Parathyroid adenoma (tissue), 2 donors: ENCODE measurements around the gene SAA2.
"Not testable (repeated sequence)": the region's sequence is repeated elsewhere in the genome, so short reads cannot be mapped to it uniquely, and the experiment has no call there.

Source experiments
- H2AFZ ChIP-seq: fragments of 300-600 bp; sonication (generic); one replicate; pipeline ENCODE4 v1.7.0; 2017; ENCODE audit warnings: antibody characterized with exemption, mild to moderate bottlenecking
- H3K27ac ChIP-seq: fragments of 300-600 bp; sonication (generic); one replicate; pipeline ENCODE4 v1.7.0; 2017
- H3K27me3 ChIP-seq: fragments of 300-600 bp; sonication (generic); one replicate; pipeline ENCODE4 v1.7.0; 2017; ENCODE audit warnings: low read length; ENCODE audit not compliant: control insufficient read depth, insufficient read depth
- H3K36me3 ChIP-seq: fragments of 300-600 bp; sonication (generic); one replicate; pipeline ENCODE4 v1.7.0; 2017; ENCODE audit warnings: low read length; ENCODE audit not compliant: control insufficient read depth, insufficient read depth
- H3K4me1 ChIP-seq: fragments of 300-600 bp; sonication (generic); one replicate; pipeline ENCODE4 v1.7.0; 2017; ENCODE audit warnings: control low read depth
- H3K4me2 ChIP-seq: fragments of 300-600 bp; sonication (generic); one replicate; pipeline ENCODE4 v1.7.0; 2017; ENCODE audit warnings: low read length
- H3K4me3 ChIP-seq: fragments of 300-600 bp; sonication (generic); one replicate; pipeline ENCODE4 v1.7.0; 2017; ENCODE audit warnings: low read depth, low read length
- H3K79me2 ChIP-seq: fragments of 300-600 bp; sonication (generic); one replicate; pipeline ENCODE4 v1.7.0; 2017; ENCODE audit warnings: control low read depth
- H3K9ac ChIP-seq: fragments of 300-600 bp; sonication (generic); one replicate; pipeline ENCODE4 v1.7.0; 2017; ENCODE audit warnings: mild to moderate bottlenecking
- H3K9me3 ChIP-seq: fragments of 300-600 bp; sonication (generic); one replicate; pipeline ENCODE4 v1.7.0; 2017; ENCODE audit warnings: low read length; ENCODE audit not compliant: control insufficient read depth
- TF ChIP-seq, protein P1 (sequence below): fragments of 300-600 bp; sonication (generic); IDR thresholded peaks from one replicate; pipeline ENCODE4 v1.7.0; 2017; ENCODE audit warnings: antibody characterized with exemption, mild to moderate bottlenecking
- donor health status: primary hyperparathyroidism.

Gene SAA2

GRCh38 chr11:18267335-18268133 lies 19.1 kb upstream of the SAA2 start:
- not testable (repeated sequence) for H3K4me1 ChIP-seq, H3K9ac ChIP-seq, H2AFZ ChIP-seq, H3K4me3 ChIP-seq, H3K36me3 ChIP-seq, H3K79me2 ChIP-seq, H3K27ac ChIP-seq, H3K4me2 ChIP-seq, H3K27me3 ChIP-seq, H3K9me3 ChIP-seq

- Histone ChIP-seq H3K36me3 (no peaks in the 10 kb centered on the region), H3K27ac (no peak within 1 kb of the TSS), H3K4me2 (no peak within 1 kb of the TSS), H3K4me1 (no peaks in the 10 kb centered on the region), H3K9ac (no peak within 1 kb of the TSS), H2AFZ (no peak within 1 kb of the TSS), H3K4me3 (no peak within 1 kb of the TSS), H3K79me2 (no peaks in the 10 kb centered on the region), H3K9me3 (no peaks in the 10 kb centered on the region), H3K27me3 (no peaks in the 10 kb centered on the region)
- TF ChIP-seq, protein P1, sequence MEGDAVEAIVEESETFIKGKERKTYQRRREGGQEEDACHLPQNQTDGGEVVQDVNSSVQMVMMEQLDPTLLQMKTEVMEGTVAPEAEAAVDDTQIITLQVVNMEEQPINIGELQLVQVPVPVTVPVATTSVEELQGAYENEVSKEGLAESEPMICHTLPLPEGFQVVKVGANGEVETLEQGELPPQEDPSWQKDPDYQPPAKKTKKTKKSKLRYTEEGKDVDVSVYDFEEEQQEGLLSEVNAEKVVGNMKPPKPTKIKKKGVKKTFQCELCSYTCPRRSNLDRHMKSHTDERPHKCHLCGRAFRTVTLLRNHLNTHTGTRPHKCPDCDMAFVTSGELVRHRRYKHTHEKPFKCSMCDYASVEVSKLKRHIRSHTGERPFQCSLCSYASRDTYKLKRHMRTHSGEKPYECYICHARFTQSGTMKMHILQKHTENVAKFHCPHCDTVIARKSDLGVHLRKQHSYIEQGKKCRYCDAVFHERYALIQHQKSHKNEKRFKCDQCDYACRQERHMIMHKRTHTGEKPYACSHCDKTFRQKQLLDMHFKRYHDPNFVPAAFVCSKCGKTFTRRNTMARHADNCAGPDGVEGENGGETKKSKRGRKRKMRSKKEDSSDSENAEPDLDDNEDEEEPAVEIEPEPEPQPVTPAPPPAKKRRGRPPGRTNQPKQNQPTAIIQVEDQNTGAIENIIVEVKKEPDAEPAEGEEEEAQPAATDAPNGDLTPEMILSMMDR = no peak
Measured at GRCh38 chr11:18265949-18266348, 17.5 kb upstream of the SAA2 start, which contains the start of gene SAA1. SAA1 (plus strand) TSS chr11:18266264; CDS start chr11:18266888, 624 bp downstream.

DNA sequence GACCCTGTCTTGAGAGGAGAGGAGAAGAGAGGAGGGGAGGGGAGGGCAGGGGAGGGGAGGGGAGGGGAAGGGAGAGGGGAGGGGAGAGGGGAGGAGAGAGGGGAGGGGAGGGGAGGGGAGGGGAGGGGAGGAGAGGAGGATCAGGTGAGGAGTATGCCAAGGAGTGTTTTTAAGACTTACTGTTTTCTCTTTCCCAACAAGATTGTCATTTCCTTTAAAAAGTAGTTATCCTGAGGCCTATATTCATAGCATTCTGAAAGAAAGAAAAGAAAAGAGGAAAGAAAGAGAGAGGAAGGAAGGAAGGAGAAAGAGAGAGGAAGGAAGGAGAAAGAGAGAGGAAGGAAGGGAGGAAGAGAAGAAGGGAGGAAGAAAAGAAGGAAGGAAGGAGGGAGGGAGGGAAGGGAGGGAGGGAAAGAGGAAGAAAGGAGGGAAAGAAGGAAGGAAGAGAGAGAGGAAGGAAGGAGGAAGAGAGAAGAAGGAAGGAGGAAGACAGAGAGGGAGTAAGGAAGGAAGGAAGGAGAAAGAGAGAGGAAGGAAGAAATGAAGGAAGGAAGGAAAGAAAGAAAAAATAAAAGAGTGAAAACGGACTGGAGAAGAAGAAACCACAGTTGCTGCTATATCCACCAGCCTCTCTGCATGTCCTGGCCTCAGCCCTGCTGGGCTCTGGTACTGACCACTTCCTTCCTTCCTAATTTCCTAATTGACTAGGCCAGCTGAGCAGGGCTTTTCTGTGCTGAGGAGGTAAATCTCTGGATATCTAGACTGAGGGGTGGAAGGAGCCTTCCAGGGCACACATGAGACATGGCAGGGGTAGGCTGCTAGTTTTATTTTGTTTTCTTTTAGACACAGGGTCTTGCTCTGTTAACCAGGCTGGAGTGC lies 16.4 kb upstream of the SAA2 start:
- Histone ChIP-seq H3K9ac (no peak overlapping the region), H3K27me3 (no peaks in the 10 kb centered on the region), H3K4me1 (no peaks in the 10 kb centered on the region), H3K9me3 (no peaks in the 10 kb centered on the region), H3K79me2 (no peaks in the 10 kb centered on the region), H3K4me3 (no peak overlapping the region), H2AFZ (no peak overlapping the region), H3K27ac (no peak overlapping the region), H3K36me3 (no peaks in the 10 kb centered on the region), H3K4me2 (no peak overlapping the region)
- TF ChIP-seq, protein P1 = no peak

DNA sequence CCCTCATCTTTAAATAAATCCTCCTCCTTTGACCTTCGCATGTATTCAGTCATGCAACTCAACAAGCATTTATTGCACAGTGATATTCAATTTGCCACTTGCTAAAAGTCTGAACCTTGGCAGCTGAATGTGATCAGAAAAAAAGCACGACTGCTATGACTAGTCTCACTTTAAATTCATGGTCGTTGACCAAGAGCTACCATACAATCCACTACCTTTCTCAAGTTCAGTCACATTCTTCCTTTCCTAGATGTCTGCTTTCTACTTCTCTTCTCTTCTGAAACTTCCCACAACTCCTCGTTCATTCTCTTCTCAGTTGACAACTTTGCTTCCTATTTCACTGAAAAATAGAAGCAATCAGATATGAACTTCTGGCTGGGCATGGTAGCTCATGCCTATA lies 15.6 kb upstream of the SAA2 start:
- H3K27ac ChIP-seq = no peak overlapping the region
- no peaks in the 10 kb centered on the region for H3K4me1 ChIP-seq
- no peak overlapping the region for H3K4me3 ChIP-seq
- no peaks in the 10 kb centered on the region for H3K27me3 ChIP-seq
- H3K9ac ChIP-seq = no peak overlapping the region
- no peaks in the 10 kb centered on the region for H3K36me3 ChIP-seq
- H3K4me2 ChIP-seq = no peak overlapping the region
- TF ChIP-seq, protein P1 = no peak
- no peaks in the 10 kb centered on the region for H3K79me2 ChIP-seq
- no peaks in the 10 kb centered on the region for H3K9me3 ChIP-seq
- no peak overlapping the region for H2AFZ ChIP-seq

DNA sequence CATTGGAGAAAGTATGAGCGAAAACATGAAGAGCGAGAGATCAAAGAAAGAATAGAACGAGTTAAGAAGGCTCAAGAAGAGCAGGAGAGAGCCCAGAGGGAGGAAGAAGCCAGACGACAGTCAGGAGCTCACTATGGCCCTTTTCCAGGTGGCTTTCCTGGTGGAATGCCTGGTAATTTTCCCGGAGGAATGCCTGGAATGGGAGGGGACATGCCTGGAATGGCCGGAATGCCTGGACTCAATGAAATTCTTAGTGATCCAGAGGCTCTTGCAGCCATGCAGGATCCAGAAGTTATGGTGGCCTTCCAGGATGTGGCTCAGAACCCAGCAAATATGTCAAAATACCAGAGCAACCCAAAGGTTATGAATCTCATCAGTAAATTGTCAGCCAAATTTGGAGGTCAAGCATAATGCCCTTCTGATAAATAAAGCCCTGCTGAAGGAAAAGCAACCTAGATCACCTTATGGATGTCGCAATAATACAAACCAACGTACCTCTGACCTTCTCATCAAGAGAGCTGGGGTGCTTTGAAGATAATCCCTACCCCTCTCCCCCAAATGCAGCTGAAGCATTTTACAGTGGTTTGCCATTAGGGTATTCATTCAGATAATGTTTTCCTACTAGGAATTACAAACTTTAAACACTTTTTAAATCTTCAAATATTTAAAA lies 14.3 kb upstream of the SAA2 start:
- H3K79me2 ChIP-seq, H3K27ac ChIP-seq, H3K9ac ChIP-seq, H3K9me3 ChIP-seq, H2AFZ ChIP-seq, H3K4me1 ChIP-seq, H3K27me3 ChIP-seq, H3K4me2 ChIP-seq, H3K36me3 ChIP-seq, H3K4me3 ChIP-seq: not testable (repeated sequence)
